GM10266 (cell line): Measurements from ENCODE around the gene TMEM176B.

Experiments
- DNase-seq: peaks from one replicate; pipeline ENCODE4 v3.0.0; 2012; ENCODE audit errors: extremely low spot score
- TF ChIP-seq, protein P1 (sequence below): IDR thresholded peaks from 2 replicates; pipeline ENCODE4 v1.5.1; 2012; ENCODE audit warnings: mild to moderate bottlenecking, low read depth; ENCODE audit not compliant: control insufficient read depth, insufficient read depth; ENCODE audit errors: missing control alignments

Gene TMEM176B

DNA sequence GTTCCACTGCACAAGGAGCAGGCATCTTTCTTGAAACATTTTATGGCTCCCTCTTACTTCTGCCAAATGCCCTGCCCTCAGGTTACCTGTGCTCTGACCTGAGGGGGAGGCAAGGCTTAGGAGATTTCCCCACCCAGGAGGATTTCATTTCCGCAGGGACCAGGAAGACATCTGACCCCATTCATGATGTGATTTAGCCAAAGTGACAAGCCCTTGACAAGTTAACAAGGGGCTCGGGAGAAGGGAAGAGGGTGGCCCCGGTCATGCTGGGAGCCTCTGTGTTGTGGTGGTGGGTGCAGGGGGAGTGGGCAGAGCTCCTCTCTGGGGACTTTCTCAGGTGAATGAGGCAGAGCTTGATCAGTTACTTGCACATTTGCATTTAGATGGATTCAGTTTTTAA is 44.0 kb downstream of the TMEM176B start:
- TF ChIP-seq, protein P1, sequence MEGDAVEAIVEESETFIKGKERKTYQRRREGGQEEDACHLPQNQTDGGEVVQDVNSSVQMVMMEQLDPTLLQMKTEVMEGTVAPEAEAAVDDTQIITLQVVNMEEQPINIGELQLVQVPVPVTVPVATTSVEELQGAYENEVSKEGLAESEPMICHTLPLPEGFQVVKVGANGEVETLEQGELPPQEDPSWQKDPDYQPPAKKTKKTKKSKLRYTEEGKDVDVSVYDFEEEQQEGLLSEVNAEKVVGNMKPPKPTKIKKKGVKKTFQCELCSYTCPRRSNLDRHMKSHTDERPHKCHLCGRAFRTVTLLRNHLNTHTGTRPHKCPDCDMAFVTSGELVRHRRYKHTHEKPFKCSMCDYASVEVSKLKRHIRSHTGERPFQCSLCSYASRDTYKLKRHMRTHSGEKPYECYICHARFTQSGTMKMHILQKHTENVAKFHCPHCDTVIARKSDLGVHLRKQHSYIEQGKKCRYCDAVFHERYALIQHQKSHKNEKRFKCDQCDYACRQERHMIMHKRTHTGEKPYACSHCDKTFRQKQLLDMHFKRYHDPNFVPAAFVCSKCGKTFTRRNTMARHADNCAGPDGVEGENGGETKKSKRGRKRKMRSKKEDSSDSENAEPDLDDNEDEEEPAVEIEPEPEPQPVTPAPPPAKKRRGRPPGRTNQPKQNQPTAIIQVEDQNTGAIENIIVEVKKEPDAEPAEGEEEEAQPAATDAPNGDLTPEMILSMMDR: no peak
- no peak for DNase-seq

DNA sequence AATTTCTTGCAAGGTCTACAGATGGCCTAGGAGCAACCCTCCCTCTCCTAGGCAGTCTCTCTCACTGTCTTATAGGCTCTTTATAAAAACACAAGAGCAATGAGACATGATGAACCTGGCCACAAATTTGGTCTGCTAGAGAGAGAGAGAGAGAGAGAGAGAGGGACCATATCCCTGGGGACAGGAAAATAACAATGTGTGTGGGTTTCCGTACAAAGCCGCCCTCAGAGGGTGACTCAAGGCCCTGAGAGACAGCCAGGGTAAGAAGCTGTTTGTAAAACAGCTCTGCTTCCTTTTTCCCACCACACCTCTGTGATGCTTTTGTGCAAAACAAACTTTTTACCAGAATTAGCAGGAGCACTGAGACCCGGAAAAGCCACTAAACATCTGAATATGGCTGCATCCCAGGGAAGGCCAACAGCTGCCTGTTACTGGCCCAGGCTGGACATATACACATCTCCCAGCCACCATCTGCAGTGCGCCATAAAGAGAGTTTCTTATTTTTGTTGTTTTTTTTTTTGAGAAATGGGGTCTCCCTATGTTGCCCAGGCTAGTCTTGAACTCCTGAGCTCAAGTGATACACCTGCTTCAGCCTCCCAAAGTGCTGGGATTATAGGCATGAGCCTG is 44.6 kb downstream of the TMEM176B start:
- TF ChIP-seq, protein P1: no peak
- peak; percentile 54 for DNase-seq

DNA sequence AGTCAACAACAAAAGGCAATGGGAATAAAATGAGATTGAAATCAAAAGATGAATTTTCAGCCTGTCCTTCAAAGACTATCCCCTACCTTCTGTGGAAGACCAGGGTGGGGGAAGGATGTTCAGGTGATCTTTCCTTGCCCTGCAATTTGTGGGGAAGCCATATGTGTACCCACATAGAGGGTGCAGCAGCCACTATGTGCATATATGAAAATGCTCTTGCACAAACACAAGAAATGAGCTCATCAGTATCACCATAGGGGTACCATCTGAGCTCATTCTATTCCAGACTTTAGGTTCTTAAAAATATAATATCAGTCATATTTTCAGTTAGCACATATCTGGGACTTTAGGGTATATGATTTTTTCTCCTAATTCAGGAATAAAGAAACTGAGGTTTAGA is 45.2 kb downstream of the TMEM176B start:
- no peak for DNase-seq
- TF ChIP-seq, protein P1: no peak

DNA sequence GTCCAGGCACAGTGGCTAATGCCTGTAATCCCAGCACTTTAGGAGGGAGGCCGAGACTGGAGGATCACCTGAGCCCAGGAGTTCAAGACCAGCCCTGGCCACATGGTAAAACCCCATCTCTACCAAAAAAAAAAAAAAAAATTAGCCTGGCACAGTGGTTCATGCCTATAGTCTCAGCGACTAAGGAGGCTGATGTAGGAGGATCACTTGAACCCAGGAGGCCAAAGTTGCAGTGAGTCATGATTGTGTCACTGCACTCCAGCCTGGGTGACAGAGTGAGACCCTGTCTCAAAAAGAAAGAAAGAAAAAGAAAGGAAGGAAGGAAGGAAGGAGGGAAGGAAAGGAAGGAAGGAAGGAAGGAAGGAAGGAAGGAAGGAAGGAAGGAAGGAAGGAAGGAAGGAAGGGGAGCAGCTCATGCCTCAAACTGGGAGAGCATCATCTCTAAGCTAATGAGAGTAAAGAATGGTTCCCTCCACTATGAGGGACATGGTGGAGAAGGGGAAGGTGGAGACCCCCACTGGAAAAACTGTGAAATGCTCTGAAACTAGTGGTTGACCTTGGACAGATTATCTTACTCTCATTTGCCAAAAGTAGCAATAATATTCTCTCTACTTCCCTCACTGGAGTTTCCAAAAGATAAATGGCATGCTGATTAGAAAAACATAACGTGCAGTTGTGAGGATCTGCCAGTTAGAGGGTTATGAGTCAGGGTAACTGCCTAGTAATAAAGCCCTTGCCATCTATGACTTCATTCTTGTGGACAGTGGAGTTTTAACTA is 46.1 kb downstream of the TMEM176B start:
- DNase-seq: peak; percentile 42
- TF ChIP-seq, protein P1: peak; percentile 45

DNA sequence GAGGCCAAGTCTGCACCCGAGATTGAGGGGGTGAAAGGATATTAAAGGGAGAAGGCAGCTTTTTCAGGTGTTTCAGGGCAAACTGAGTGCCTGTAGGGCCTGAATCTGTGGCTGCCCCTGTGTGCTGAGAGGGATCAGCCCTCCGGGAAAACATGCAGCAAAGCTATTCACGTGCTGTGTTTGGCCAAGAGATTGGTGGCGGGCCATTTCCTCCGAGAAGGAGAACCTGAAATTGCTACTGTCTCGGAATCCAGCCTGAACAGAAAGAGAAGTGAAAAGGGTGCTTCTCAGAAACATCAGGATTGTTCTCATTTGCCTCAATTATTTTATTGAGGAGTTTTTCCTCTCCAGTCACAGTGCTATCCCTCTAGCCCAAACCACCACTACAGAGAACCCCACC is 46.9 kb downstream of the TMEM176B start:
- DNase-seq: no peak
- TF ChIP-seq, protein P1: no peak

DNA sequence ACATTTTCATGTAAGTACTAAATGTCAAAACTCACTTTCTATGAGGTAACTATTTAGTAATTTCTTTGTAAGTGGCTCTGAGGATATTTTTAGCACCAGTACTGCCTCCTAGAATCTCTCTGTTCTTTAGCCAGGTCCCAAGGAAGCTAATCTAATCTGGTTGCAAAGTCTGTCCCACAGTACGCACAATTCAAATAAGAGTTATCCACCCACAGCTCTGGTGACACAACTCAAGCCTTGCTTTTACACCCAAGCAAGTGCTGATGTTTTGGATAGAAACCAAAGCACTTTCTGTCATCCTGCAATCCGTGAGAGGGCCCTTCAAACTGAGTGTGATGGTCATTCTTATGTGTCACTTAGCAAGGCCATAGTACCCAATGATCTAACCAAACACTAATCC is 48.5 kb downstream of the TMEM176B start:
- no peak for DNase-seq
- TF ChIP-seq, protein P1: no peak

DNA sequence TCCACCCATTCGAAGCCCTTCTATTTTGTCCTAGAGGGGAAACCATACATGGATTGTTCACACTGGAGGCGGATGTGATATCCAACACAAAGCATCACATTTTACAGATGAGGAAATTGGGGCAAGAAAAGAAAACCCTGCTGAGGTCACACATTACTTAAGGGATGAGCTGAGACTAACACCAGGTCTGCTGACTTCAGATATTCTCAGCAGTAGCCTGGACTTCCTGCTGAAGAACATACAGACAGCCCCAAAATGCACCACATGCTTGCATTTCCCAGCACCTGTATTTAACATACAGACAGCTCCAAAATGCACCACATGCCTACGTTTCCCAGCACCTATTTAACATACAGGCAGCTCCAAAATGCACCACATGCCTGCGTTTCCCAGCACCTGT is 51.8 kb downstream of the TMEM176B start:
- DNase-seq: no peak
- TF ChIP-seq, protein P1: no peak
